DMS153 treated with DMSO at 0.1 percent for 48 hours (cell line): Measurements from ENCODE around the gene ELMO1.
A peak's percentile ranks its signal among the peaks of the same experiment; 100 is the strongest.

Experiments used
- DNase-seq: peaks from one replicate; lab custom pipeline; 2025; ENCODE audit not compliant: unreplicated experiment; lab: John Stamatoyannopoulos, UW

ELMO1 gene

DNA sequence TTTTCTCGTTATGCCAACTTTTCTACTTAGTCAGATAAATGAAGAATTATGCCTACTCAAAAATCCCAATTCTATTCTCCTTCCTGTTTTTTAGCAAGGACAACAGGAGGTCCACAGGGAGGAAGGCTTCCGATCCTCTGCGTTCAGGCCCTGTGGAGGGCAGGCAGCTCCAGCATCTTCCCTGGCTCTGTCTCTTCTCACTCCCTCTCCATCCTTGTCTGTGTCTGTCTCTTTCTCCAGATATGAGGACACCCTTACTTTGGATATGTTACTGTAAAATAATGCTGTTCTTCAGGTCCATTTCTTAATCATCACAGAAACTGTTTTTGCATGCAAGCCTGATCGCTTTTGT, 166.6 kb downstream of the ELMO1 start:
- DNase-seq = no peak

DNA sequence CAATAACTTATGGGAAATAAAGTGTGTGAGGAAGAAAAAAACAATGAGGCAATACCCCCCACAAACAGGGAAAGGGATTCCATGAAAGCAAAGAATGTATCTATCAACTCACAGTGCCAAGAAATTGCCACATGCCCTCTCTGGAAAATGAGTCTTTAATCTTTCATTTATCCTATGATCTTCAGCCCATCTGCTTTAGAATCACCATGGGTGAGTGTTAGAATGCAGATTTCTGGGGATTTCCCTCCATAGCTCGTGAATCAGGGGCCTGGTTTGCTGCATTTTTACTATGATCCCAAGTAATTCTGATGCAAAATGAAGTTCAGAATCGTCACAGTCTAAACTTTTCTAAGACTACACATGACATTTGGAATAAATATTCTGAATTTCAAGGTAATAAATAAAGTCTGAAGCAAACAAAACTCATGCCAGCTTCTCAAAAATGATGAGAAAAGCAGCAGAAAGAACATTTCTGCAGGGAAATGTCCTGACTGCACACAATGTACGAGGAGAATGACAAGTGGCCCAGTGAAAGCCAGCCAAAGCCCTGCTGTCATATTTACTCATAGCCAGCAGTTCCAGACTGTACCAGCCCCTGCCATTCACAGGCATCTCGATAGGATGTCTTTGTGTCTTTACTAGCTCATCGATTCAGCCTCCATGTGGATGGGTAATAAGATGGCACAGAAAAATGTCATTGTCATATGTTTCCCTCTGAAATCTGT, 167.1 kb downstream of the ELMO1 start:
- no peak for DNase-seq

DNA sequence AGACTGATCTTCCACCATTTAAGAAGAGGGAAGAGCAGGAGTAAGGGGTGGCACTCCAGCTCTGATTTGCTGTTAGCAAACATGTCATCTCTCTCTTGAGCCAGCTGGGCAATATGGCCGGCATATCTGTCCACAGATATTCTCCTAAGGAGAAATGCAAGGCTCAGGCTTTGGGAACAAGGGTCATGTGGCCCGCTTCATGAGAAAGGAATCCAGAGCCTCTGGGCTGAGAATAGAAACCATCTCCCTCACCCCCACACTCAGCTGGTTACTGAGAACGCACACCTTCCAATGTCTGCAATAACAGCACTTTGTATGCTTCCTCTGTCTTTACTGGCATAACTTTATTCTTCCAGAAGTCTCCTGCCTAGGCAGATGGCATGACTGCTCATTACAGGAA, 171.2 kb downstream of the ELMO1 start:
- no peak for DNase-seq

DNA sequence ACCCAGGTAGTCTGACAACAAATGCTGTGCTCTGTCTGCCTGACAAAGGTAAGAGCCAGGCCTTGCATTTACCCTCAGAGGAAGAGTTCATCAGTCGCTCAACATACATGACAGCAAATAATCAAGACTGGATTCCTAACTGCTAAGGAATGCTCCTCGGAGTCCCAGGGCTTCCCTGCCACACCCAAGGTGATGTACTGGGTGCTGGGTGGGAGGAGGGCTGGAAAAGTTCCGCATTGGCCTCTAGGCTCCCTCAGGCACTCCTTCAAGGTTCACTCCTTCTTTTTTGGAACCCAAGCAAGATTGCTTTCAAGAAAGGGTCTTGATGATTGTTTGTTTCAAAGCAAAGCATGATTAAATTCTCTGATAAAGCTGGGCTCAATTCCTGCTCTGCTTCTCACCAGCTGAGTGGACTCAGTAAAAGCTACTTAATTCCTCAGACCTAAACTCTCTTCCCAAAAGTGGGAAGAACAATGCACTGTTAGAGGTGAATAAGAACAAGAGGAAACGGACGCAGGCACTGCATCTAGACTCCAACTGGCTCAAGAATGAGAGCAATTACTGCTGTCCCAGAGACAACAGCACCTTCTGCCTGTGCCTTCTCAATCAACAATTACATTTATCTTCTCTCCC, 173.5 kb downstream of the ELMO1 start:
- no peak for DNase-seq

DNA sequence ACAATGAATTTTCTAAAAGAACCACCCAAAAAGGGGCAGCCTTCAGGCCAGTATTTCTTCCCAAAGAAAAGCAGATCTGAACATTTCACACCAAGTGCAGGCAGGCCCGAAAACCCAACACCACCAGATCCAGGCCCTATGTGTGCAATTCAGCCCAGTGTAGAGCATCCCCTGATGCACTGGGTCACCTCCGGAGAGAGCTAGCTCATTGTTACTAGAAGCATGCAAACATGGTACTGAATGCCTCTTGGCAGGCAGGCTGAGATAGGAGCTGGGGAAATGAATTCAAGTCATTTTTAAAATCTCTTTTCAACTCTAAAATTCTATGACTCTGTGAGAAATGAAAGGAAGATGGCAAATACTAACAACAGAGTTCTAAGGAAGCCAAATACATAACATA, 174.8 kb downstream of the ELMO1 start:
- no peak for DNase-seq

DNA sequence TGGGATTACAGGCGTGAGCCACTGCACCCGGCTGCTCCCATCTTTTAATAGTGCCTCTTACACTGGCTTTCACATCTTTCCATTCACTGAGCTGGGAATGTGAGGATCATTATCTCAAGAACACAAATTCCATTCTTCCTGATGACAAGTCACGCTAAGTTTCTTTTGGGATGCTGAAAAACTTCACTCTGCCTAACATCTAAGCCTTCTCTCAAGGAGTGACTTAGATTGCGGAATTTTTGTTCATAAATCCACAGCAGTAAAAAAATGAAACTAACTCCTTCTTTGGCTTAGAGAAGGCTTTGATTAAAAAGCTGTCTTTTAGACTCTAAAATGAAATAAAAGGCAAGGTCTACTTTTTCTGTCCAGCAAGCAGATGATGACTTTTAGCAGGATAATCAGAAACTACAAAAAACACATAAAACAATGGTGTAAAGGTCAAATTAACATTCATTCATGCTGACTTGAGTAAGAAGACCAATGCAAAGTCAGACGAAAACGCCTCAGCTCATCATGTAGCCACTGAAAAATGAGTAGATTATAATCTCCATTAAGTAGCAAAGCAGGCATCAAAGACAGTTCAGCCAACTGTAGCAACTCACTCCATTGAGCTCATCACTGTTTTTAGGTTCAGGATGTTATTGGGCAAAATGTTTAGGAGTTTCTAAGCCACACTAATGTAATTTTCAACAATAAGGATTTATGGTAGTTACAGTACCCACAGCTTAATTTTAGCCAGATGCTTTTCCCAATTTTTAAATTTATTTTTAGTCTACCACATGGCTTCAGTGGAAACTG, 178.8 kb downstream of the ELMO1 start:
- no peak for DNase-seq

DNA sequence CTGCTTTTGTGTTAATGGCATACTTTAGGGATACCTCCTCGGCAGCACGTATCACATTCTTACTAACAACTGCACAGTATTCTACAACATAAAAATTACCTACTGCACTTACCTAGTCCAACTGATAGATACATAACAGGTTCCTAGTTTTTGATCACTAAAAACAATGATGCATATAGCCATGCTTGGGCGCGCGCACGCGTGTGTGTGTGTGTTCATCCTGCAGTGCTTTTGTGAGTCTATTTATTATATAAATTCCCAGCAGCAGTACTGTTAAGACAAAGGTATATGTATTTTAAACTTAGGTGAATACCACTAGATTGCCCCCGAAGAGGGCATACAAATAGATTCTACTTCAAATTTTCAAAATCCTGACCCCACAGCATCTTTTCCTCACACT, 181.4 kb downstream of the ELMO1 start:
- no peak for DNase-seq

DNA sequence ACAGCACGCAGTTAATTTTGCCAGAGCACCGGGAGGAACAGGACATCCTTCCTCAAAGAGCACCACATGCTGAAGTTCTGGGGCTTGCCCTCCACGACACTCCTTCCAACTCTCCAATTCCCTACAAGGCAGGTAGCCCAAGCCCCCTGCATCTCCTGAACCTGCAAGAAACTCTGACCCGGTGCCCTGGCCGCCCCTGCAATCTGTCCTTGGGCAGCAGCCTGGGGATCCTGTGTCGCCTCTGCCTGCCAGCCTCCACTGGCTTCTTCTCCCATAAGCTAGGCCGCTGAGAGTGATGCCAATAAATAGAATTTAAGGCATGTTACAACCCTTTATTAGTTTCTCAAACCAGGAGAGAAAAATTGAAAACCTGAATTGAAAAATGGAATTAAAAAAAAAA, 182.8 kb downstream of the ELMO1 start:
- DNase-seq = no peak

DNA sequence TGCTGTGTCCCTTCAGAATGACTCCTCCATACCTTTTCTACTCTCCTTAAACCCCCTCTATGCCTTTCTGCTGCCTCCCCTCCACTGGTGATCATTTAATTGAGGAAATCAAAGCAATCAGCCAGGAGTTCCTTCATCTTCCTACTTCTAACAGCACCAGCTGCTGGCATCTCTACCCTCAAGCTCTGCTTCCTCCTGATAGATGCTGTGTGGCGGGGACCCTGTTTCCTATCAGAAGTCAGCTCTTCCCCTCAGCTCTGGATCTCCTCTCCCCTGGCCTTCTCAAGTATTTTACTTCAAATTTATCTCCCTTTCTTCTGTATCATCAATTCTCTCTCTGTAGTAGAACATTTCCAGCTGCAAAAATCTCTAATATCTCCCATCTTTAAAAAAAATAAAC, 183.7 kb downstream of the ELMO1 start:
- no peak for DNase-seq

DNA sequence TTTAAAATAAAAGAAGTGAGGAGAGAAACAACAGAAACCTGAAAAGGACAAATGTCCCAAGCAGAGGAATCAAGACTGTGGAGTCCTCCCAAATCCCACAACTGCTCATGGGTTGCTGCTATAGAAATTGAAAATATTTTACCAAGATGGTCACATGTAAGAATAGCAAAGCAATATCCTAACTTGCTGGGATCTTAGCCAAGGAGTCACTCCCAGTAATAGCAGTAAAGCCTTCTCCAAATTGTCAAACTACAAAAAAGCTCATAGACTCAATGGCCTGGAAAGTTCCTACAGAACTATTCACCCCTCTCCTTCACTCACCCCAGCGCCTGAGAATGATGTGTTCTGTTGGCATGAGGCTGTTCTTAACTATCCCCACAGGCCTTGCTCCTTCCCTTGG, 186.5 kb downstream of the ELMO1 start:
- DNase-seq = no peak

DNA sequence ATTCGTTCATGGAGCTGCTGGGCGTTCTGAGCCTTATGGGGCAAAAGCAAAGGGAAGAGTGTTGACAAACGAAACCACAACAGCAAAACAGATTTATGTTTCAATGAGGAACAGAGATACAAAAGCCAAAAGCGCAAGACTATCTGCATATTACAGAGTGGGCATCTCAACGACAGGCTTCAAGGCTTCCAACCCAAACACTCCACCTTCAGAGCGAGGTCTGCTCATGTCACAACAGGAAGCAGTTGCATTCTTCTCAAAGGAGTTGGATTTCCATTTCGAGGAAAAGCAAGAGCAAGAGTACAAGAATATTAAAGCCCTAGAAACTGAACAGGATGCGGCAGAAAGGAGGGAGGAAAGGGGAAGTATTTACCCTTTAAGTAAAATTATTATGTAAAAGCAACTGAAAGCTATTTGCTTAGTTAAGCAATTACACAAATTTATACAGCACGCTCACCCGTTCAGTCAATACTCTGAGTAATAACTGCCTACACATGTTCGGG, 189.3 kb downstream of the ELMO1 start:
- no peak for DNase-seq

DNA sequence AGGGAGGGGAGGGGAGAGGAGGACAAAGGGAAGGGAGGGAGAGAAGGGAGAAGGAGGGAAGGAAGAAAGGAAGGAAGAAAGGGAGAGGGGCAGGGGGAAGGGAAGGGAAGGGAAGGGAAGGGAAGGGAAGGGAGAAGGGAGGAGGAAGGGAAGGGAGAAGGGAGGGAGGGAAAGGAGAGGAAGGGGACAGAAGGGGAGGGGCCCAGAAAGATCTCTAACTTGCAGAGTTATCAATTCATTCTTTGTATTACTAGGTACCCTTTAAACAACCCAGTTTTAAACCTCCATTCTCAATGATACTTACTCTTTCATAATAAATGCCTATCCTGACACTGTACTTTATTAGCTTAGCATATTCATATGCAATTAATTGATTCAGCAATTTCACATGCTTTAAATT, 192.0 kb downstream of the ELMO1 start:
- DNase-seq = no peak

DNA sequence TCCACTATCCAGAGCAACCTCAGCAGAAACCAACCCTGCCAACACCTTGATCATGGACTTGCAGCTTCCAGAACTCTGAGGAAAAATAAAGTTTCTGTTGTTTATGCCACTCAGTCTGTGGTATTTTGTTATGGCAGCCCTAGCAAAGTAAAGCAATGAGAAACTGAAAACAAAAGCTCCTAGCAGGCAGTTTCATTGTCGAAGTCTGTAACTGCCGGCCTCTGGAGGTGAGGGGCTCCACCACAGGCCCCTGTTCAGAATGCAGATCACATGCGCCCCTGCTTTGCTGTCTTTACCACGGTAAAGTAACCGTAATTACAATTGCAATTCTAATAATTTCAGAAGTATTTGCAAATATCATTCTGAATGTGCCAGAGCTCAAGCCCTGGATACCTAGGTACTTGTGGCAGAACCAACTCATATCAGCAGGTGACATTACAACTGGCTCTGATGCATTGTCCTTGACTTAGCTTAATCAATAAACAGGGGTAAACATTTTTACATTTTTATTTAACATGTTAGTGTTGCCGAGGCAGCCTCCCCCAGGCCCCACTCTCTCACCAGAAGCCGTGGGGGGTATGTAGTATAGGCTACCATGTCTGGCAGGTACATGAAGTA, 193.2 kb downstream of the ELMO1 start:
- no peak for DNase-seq

DNA sequence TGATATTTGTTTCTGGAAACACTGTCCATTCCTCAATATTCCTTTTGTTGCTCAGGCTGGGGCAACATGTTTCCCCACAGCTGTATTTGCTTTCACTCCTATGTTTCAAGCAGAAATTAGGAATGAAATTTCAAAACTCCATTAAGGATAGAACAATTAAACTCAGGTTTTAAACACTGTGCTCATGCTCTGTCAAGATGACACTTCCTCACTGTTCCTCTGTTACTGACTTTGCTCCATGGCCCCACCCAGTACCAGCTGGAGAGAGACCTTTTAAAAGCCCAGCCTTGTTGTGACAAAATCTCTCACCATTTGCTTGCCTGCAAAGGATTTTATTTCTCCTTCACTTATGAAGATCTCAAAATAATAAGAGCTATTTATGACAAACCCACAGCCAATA, 197.4 kb downstream of the ELMO1 start:
- no peak for DNase-seq

DNA sequence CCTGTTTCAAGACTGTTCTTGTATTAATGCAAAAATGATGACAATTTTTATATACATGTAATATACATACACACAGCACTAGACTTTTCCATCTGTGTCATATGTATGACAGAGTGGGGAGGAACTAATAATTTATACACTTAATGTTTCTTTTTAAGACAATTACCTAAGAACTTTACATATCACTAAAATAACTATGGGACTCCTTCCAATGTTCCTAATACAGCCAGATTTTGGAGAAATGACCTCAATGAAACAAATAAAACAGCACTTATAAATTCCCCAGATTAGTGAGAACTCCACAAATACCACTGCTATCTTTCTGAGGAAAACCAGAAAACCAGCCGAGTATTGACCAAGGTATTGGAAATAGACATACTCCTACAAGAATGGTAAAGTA, 199.4 kb downstream of the ELMO1 start:
- DNase-seq = no peak

DNA sequence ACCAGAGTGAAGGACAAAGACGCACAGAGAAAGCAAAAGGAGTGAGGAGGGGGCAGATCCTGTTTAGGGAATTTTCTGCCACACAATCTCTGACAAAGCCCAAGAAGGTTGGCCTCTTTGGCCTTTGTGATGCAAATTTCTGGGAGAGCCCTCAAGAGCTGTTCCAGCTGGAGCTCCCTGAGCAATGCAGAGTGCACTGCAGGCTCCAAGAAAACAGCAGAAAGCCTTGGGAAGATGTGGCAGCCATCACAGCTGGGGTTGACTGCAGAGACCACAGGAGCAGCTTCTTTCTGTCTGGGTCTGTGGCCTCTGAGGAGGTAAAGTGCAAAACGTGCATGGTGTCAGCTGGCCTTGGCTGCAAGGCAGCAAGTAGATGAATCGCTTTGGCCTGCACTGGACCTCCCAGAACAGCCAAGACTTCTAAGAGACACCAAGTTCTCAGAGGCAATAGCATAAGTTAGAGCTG, 200.2 kb downstream of the ELMO1 start:
- DNase-seq = no peak

DNA sequence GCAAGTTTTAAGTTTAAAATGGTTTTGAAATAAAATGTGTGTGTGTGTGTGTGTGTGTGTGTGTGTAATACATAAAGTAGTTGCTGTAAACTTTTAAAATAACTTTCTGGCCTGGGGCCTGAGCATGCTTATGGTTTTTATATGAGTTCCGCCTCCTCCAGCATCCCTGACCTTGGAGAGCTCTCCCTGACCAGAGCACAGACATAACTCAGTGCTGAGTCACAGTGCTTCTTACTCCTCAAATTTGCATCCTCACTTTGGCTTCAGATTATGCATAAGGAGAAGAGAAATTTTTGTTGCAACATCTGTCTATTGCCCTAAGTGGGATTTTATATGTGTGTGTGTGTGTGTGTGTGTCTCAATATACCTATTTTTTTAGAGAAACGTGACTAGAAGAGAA, 200.8 kb downstream of the ELMO1 start:
- no peak for DNase-seq

DNA sequence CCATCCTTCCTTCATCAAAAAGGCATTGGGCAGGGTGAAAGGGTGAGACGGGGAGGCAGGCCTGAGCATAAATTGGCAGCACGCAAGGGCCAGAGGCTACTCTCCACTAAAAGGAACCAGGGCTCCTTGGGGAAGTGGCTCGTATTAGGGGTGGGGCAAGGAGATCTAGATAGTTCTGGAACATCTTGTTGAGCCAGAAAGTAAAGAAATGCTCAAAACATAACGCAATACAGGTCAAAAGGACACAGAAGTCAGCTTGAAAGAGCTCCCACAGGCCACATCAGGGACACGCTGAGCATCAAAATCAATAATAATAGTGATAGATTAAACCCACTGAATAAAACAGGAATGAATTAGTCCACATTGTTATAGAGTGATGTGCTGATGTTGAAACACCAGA, 203.1 kb downstream of the ELMO1 start:
- DNase-seq = no peak

DNA sequence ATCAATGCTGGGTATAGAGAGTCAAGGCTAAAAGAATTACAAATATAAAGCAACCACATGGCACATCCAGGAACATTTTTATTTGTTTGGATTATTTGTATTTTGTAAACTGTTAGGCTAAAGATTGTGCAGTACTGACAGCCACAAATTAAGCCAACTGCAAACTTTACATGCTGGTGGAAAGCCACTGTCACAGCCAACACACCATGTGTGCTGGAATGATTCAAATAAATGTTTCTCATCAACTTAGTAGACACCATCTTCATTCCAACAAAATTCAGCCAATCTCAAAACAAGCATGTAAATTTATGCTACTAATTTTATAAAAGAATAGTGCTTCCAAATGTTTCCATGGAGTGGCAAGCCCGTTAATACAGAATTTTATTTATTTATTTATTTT, 211.8 kb downstream of the ELMO1 start:
- no peak for DNase-seq

DNA sequence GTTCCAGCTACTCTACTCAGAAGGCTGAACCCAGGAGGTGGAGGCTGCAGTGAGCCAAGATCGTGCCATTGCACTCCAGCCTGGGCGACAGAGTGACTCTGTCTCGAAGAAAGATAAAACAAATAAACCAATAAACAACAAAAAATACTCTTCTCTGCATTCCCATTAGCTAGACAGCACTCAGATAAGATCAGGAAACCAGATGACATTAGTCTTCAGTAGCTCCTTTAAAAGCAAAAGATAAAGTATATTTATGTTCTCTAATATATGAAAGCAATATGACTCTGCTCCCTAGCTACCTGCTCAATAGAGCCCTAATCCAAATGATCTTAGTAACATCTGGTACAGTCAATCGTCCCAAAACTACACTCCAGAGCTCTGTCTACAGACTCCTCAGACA, 212.9 kb downstream of the ELMO1 start:
- no peak for DNase-seq

DNA sequence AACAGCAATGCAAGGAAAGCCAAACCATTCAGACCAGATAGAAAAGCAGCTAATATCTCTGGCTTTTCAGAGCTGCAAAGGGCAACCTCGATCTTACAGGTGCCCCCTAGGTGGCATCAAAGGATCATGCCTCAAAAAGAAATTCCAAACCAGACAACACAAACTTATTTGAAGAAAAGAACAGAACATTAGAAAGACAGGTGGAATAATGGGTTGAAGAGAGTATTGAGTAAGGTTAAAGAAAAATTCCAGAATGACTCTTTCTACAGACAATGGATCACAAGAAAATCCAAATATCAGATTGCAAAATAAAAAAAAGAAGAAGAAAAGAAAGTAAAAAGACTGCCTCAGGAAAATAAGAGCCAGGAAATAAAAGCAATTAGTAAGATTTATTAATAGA, 213.7 kb downstream of the ELMO1 start:
- peak; percentile 24 for DNase-seq

DNA sequence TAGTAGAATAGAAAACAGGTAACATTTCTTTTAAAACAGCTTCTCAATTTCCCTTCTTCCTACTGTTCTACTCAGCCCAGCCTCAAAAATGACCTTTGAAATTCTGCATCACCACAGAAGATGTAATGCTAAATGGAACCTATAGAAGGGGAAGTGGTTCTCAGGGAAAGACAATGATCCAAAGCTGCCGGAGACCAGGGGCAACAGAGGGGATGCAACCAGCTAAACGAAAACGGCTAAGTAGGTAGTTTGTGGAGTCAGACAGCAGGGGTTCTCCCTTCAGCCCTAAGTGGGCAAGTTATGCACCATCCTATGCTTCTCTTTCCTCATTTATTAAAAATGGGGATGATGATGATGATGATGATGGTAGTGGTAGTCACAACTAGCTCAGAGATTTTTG, 214.3 kb downstream of the ELMO1 start:
- no peak for DNase-seq
